ENCODE measurements around the gene NT5C2. TPM values are rescaled to one million over a fixed set of nuclear protein-coding genes. Genes with fewer than 3 reads are reported as not detected.

Gene NT5C2
- total RNA-seq, 2 donors from 2014 or later, result 105 to 114 TPM

GRCh38 chr10:103044942-103045489 is 148.1 kb downstream of the NT5C2 start:
- Histone ChIP-seq H3K36me3 (no peaks in the 10 kb centered on the region), H3K9me3 (no peaks in the 10 kb centered on the region), H3K27me3 (replicated peaks; ENCODE audit: insufficient read depth) (no peaks in the 10 kb centered on the region), H3K4me1 (ENCODE audit: control insufficient read depth in 1 of 2, low read depth in 2 of 2) (peaks cover 27 to 58% of the 10 kb centered on the region in 2 donors), H3K4me3 (peak overlapping the region; percentile 63), H3K27ac (peak overlapping the region; percentile 89 to 90)
- peak; percentile 34 for ATAC-seq (ENCODE audit: insufficient number of reproducible peaks, low FRiP score, low read depth)
- DNase-seq (ENCODE audit: low spot score), result no peak
- TF ChIP-seq CTCF (IDR thresholded peaks at IDR 0.05), result peak; percentile 13

GRCh38 chr10:103042908-103043307 is 150.2 kb downstream of the NT5C2 start:
- H3K27me3 ChIP-seq (replicated peaks; ENCODE audit: insufficient read depth), result no peaks in the 10 kb centered on the region
- no peak overlapping the region for H3K4me3 ChIP-seq
- ATAC-seq (ENCODE audit: insufficient number of reproducible peaks, low FRiP score, low read depth), result no peak
- H3K9me3 ChIP-seq, result no peaks in the 10 kb centered on the region
- no peak for DNase-seq (ENCODE audit: low spot score)
- H3K36me3 ChIP-seq, result no peaks in the 10 kb centered on the region
- H3K27ac ChIP-seq, result peak overlapping the region; percentile 89 to 90
- H3K4me1 ChIP-seq (ENCODE audit: control insufficient read depth in 1 of 2, low read depth in 2 of 2), result peaks cover 35 to 79% of the 10 kb centered on the region in 2 donors
- no peak for TF ChIP-seq CTCF (IDR thresholded peaks at IDR 0.05)

- Histone ChIP-seq H3K27me3 (replicated peaks; ENCODE audit: insufficient read depth) (no peaks in the 10 kb centered on the region), H3K9me3 (no peaks in the 10 kb centered on the region), H3K36me3 (no peaks in the 10 kb centered on the region), H3K4me1 (ENCODE audit: control insufficient read depth in 1 of 2, low read depth in 2 of 2) (peaks cover 35 to 84% of the 10 kb centered on the region in 2 donors), H3K4me3 (no peak overlapping the region), H3K27ac (peak overlapping the region; percentile 11 to 13)
- no peak for TF ChIP-seq CTCF (IDR thresholded peaks at IDR 0.05)
- DNase-seq (ENCODE audit: low spot score), result no peak
- no peak for ATAC-seq (ENCODE audit: insufficient number of reproducible peaks, low FRiP score, low read depth)
Observed at GRCh38 chr10:103042129-103042528, 150.9 kb downstream of the NT5C2 start.

GRCh38 chr10:103041391-103041790 is 151.7 kb downstream of the NT5C2 start:
- no peak for TF ChIP-seq CTCF (IDR thresholded peaks at IDR 0.05)
- peaks cover 33 to 81% of the 10 kb centered on the region in 2 donors for H3K4me1 ChIP-seq (ENCODE audit: control insufficient read depth in 1 of 2, low read depth in 2 of 2)
- no peaks in the 10 kb centered on the region for H3K9me3 ChIP-seq
- ATAC-seq (ENCODE audit: insufficient number of reproducible peaks, low FRiP score, low read depth) (no peak), DNase-seq (ENCODE audit: low spot score) (no peak)
- no peaks in the 10 kb centered on the region for H3K36me3 ChIP-seq
- H3K27ac ChIP-seq, result peak overlapping the region in 1 of 2 donors; percentile 11
- no peaks in the 10 kb centered on the region for H3K27me3 ChIP-seq (replicated peaks; ENCODE audit: insufficient read depth)
- no peak overlapping the region for H3K4me3 ChIP-seq

- Histone ChIP-seq H3K4me1 (ENCODE audit: control insufficient read depth in 1 of 2, low read depth in 2 of 2) (peaks cover 29 to 75% of the 10 kb centered on the region in 2 donors), H3K4me3 (no peak overlapping the region), H3K27me3 (replicated peaks; ENCODE audit: insufficient read depth) (no peaks in the 10 kb centered on the region), H3K9me3 (no peaks in the 10 kb centered on the region), H3K36me3 (no peaks in the 10 kb centered on the region), H3K27ac (peak overlapping the region in 1 of 2 donors; percentile 65)
- DNase-seq (ENCODE audit: low spot score), result no peak
- no peak for TF ChIP-seq CTCF (IDR thresholded peaks at IDR 0.05)
- ATAC-seq (ENCODE audit: insufficient number of reproducible peaks, low FRiP score, low read depth), result no peak
Observed at GRCh38 chr10:103040418-103040817, 152.7 kb downstream of the NT5C2 start.

All from thoracic aorta (tissue), 2 donors.